ENCODE measurements around the gene KRTAP6-2.

KRTAP6-2 gene

GRCh38 chr21:30598802-30599201, at the start of gene KRTAP6-2:
Gene KRTAP6-2, minus strand, starts transcription at chr21:30598902. Its CDS starts 28 bp downstream, at chr21:30598874.
- DNase-seq (ENCODE audit: low read depth in 2 of 2), result no peak

- no peak for DNase-seq (ENCODE audit: low read depth in 2 of 2)
These were observed 48.3 kb upstream of the KRTAP6-2 start for GRCh38 chr21:30646904-30647414.

GRCh38 chr21:30642564-30642963, 43.9 kb upstream of the KRTAP6-2 start, which contains the start of gene KRTAP20-3:
Gene KRTAP20-3, plus strand, starts transcription at chr21:30642864.
- no peak for DNase-seq (ENCODE audit: low read depth in 2 of 2)

GRCh38 chr21:30638686-30639085, 40.0 kb upstream of the KRTAP6-2 start:
- no peak for DNase-seq (ENCODE audit: low read depth in 2 of 2)

- no peak for DNase-seq (ENCODE audit: low read depth in 2 of 2)
These were observed 36.2 kb upstream of the KRTAP6-2 start, which contains the start of gene KRTAP20-2 for GRCh38 chr21:30634906-30635305. Gene KRTAP20-2, plus strand, starts transcription at chr21:30635206. Its CDS starts 58 bp downstream, at chr21:30635264.

- no peak for DNase-seq (ENCODE audit: low read depth in 2 of 2)
These were observed 30.5 kb upstream of the KRTAP6-2 start for GRCh38 chr21:30629200-30629599.

- no peak for DNase-seq (ENCODE audit: low read depth in 2 of 2)
These were observed 29.4 kb upstream of the KRTAP6-2 start for GRCh38 chr21:30628109-30628508.

GRCh38 chr21:30625449-30626165, 26.9 kb upstream of the KRTAP6-2 start:
- no peak for DNase-seq (ENCODE audit: low read depth in 2 of 2)

GRCh38 chr21:30623362-30623761, 24.7 kb upstream of the KRTAP6-2 start:
- no peak for DNase-seq (ENCODE audit: low read depth in 2 of 2)

GRCh38 chr21:30620522-30620921, 21.8 kb upstream of the KRTAP6-2 start, which contains the start of gene KRTAP20-4:
Gene KRTAP20-4, plus strand, starts transcription at chr21:30620627.
- DNase-seq (ENCODE audit: low read depth in 2 of 2), result no peak

- DNase-seq (ENCODE audit: low read depth in 2 of 2), result no peak
These were observed 21.4 kb upstream of the KRTAP6-2 start for GRCh38 chr21:30620080-30620479.

- DNase-seq (ENCODE audit: low read depth in 2 of 2), result no peak
These were observed 17.4 kb upstream of the KRTAP6-2 start, which contains the start of gene KRTAP20-1 for GRCh38 chr21:30616125-30616524. Gene KRTAP20-1, plus strand, starts transcription at chr21:30616425. Its CDS starts 30 bp downstream, at chr21:30616455.

- no peak for DNase-seq (ENCODE audit: low read depth in 2 of 2)
These were observed 16.5 kb upstream of the KRTAP6-2 start for GRCh38 chr21:30615199-30615598.

GRCh38 chr21:30613836-30614235, 15.1 kb upstream of the KRTAP6-2 start, which contains the start of gene KRTAP6-1:
Gene KRTAP6-1, minus strand, starts transcription at chr21:30613930. Its CDS starts 26 bp downstream, at chr21:30613904.
- DNase-seq (ENCODE audit: low read depth in 2 of 2), result no peak

GRCh38 chr21:30612132-30612531, 13.4 kb upstream of the KRTAP6-2 start:
- no peak for DNase-seq (ENCODE audit: low read depth in 2 of 2)

GRCh38 chr21:30605968-30606367, 7.3 kb upstream of the KRTAP6-2 start:
- no peak for DNase-seq (ENCODE audit: low read depth in 2 of 2)

GRCh38 chr21:30600787-30601186, 2.1 kb upstream of the KRTAP6-2 start, which contains the start of gene KRTAP22-1:
Gene KRTAP22-1, plus strand, starts transcription at chr21:30601087.
- no peak for DNase-seq (ENCODE audit: low read depth in 2 of 2)

- no peak for DNase-seq (ENCODE audit: low read depth in 2 of 2)
These were observed 6.6 kb downstream of the KRTAP6-2 start, which contains the start of gene KRTAP6-3 for GRCh38 chr21:30592140-30592539. Gene KRTAP6-3, plus strand, starts transcription at chr21:30592440. Its CDS starts 6 bp downstream, at chr21:30592446.

- no peak for DNase-seq (ENCODE audit: low read depth in 2 of 2)
These were observed 8.4 kb downstream of the KRTAP6-2 start, which contains the start of gene KRTAP22-2 for GRCh38 chr21:30590297-30590696. Gene KRTAP22-2, minus strand, starts transcription at chr21:30590397.

GRCh38 chr21:30582870-30583269, 15.8 kb downstream of the KRTAP6-2 start:
- no peak for DNase-seq (ENCODE audit: low read depth in 2 of 2)

GRCh38 chr21:30580132-30580531, 18.6 kb downstream of the KRTAP6-2 start:
- DNase-seq (ENCODE audit: low read depth in 2 of 2), result no peak

- no peak for DNase-seq (ENCODE audit: low read depth in 2 of 2)
These were observed 19.4 kb downstream of the KRTAP6-2 start for GRCh38 chr21:30579346-30579745.

GRCh38 chr21:30577766-30578165, 20.9 kb downstream of the KRTAP6-2 start:
- no peak for DNase-seq (ENCODE audit: low read depth in 2 of 2)
